H9 (cell line): ENCODE data around the gene KRT85. TPM values are rescaled to one million over a fixed set of nuclear protein-coding genes. Genes with fewer than 3 reads are reported as not detected.

Source experiments
- DNase-seq: peaks from one replicate; pipeline ENCODE4 v3.0.0-alpha.2; 2017
- H2AFZ ChIP-seq: one replicate; pipeline ENCODE4 v1.6.1; 2013; ENCODE audit warnings: mild to moderate bottlenecking, low read length, control low read depth, moderate library complexity
- H2AK5ac ChIP-seq: 2 replicates; pipeline ENCODE4 v1.6.1; 2013; ENCODE audit warnings: low read length, control low read depth, mixed read lengths; ENCODE audit not compliant: insufficient read length
- H2BK120ac ChIP-seq: one replicate; pipeline ENCODE4 v1.6.1; 2013; ENCODE audit warnings: low read depth, mild to moderate bottlenecking, low read length, control low read depth, inconsistent platforms; ENCODE audit not compliant: poor library complexity, severe bottlenecking
- H2BK12ac ChIP-seq: 2 replicates; pipeline ENCODE4 v1.6.1; 2013; ENCODE audit warnings: low read length, control low read depth, mixed read lengths, low read depth; ENCODE audit not compliant: insufficient read length
- H2BK15ac ChIP-seq: 2 replicates; pipeline ENCODE4 v1.6.1; 2013; ENCODE audit warnings: low read depth, low read length, control low read depth
- H2BK20ac ChIP-seq: one replicate; pipeline ENCODE4 v1.6.1; 2013; ENCODE audit warnings: low read depth, mild to moderate bottlenecking, low read length, control low read depth, inconsistent platforms; ENCODE audit not compliant: poor library complexity, severe bottlenecking
- H2BK5ac ChIP-seq: 2 replicates; pipeline ENCODE4 v1.6.1; 2013; ENCODE audit warnings: low read length, control low read depth, mixed read lengths; ENCODE audit not compliant: insufficient read length
- H3K14ac ChIP-seq: 2 replicates; pipeline ENCODE4 v1.6.1; 2013; ENCODE audit warnings: low read length, control low read depth; ENCODE audit not compliant: insufficient read depth
- H3K18ac ChIP-seq: 2 replicates; pipeline ENCODE4 v1.6.1; 2013; ENCODE audit warnings: low read depth, mild to moderate bottlenecking, mixed read lengths, low read length, control low read depth; ENCODE audit not compliant: insufficient read length
- H3K23ac ChIP-seq: 2 replicates; pipeline ENCODE4 v1.6.1; 2013; ENCODE audit warnings: low read length, control low read depth, mixed read lengths, low read depth; ENCODE audit not compliant: insufficient read length
- H3K23me2 ChIP-seq: 2 replicates; pipeline ENCODE4 v1.6.1; 2013; ENCODE audit warnings: low read depth, mild to moderate bottlenecking, mixed read lengths, low read length, control low read depth; ENCODE audit not compliant: insufficient read length, poor library complexity, severe bottlenecking
- H3K27ac ChIP-seq: 2 replicates; pipeline ENCODE4 v1.5.1; 2013; ENCODE audit warnings: low read length, control low read depth, mixed read lengths, low read depth; ENCODE audit not compliant: insufficient read length
- H3K27me3 ChIP-seq: 2 replicates; pipeline ENCODE4 v1.6.1; 2013; ENCODE audit warnings: low read length, control low read depth, inconsistent platforms; ENCODE audit not compliant: insufficient read depth
- H3K4ac ChIP-seq: 2 replicates; pipeline ENCODE4 v1.6.1; 2013; ENCODE audit warnings: low read depth, mild to moderate bottlenecking, control low read depth, inconsistent platforms, low read length, moderate library complexity
- H3K4me1 ChIP-seq: 2 replicates; pipeline ENCODE4 v1.6.1; 2013; ENCODE audit warnings: low read length, control low read depth, inconsistent platforms; ENCODE audit not compliant: insufficient read depth
- H3K4me2 ChIP-seq: 2 replicates; pipeline ENCODE4 v1.6.1; 2013; ENCODE audit warnings: low read length, control low read depth, mixed read lengths; ENCODE audit not compliant: insufficient read length, insufficient read depth
- H3K56ac ChIP-seq: 2 replicates; pipeline ENCODE4 v1.6.1; 2013; ENCODE audit warnings: low read depth, mild to moderate bottlenecking, mixed read lengths, low read length, control low read depth; ENCODE audit not compliant: insufficient read length
- H3K79me1 ChIP-seq: 2 replicates; pipeline ENCODE4 v1.6.1; 2013; ENCODE audit warnings: low read depth, mild to moderate bottlenecking, moderate library complexity, low read length, control low read depth, inconsistent platforms; ENCODE audit not compliant: insufficient read depth, poor library complexity, severe bottlenecking
- H3K79me2 ChIP-seq: 2 replicates; pipeline ENCODE4 v1.6.1; 2013; ENCODE audit warnings: low read length, control low read depth, inconsistent platforms; ENCODE audit not compliant: insufficient read depth
- H3K9ac ChIP-seq: 2 replicates; pipeline ENCODE4 v1.6.1; 2013; ENCODE audit warnings: low read length, control low read depth, mixed read lengths; ENCODE audit not compliant: insufficient read length; ENCODE audit errors: extremely low read depth
- H3K9me3 ChIP-seq: one replicate; pipeline ENCODE4 v1.6.1; 2013; ENCODE audit warnings: low read depth, low read length, inconsistent platforms; ENCODE audit not compliant: control insufficient read depth
- H3T11ph ChIP-seq: one replicate; pipeline ENCODE4 v1.6.1; 2013; ENCODE audit warnings: mild to moderate bottlenecking, low read length, control low read depth, inconsistent platforms
- H4K20me1 ChIP-seq: one replicate; pipeline ENCODE4 v1.6.1; 2013; ENCODE audit not compliant: control insufficient read depth, insufficient read length, insufficient read depth
- H4K5ac ChIP-seq: 2 replicates; pipeline ENCODE4 v1.6.1; 2013; ENCODE audit warnings: low read depth, mild to moderate bottlenecking, mixed read lengths, low read length, control low read depth; ENCODE audit not compliant: insufficient read length
- H4K8ac ChIP-seq: replicated peaks from 2 replicates; pipeline ENCODE4 v1.6.1; 2013; ENCODE audit warnings: low read length, control low read depth, mixed read lengths, low read depth; ENCODE audit not compliant: insufficient read length
- H4K91ac ChIP-seq: 2 replicates; pipeline ENCODE4 v1.6.1; 2013; ENCODE audit warnings: low read depth, mild to moderate bottlenecking, moderate library complexity, mixed read lengths, low read length, control low read depth; ENCODE audit not compliant: insufficient read length
- H3K27ac Mint-ChIP-seq, 3 experiments: 2 replicates in 2 of 3; 3 replicates in 1 of 3; pipeline ENCODE4 v1.8.0; 2020 to 2021; ENCODE audit warnings: mixed read lengths in 3 of 3, mild to moderate bottlenecking in 1 of 3, moderate library complexity in 1 of 3
- H3K27me3 Mint-ChIP-seq: 2 replicates; pipeline ENCODE4 v1.8.0; 2021; ENCODE audit warnings: low read depth, mild to moderate bottlenecking, moderate library complexity, mixed read lengths
- H3K36me3 Mint-ChIP-seq, 3 experiments: 2 replicates in 2 of 3; 3 replicates in 1 of 3; pipeline ENCODE4 v1.8.0; 2020 to 2021; ENCODE audit warnings: low read depth in 3 of 3, mixed read lengths in 3 of 3; ENCODE audit not compliant: insufficient read depth in 1 of 3
- H3K4me1 Mint-ChIP-seq, 2 experiments: 2 replicates each; pipeline ENCODE4 v1.8.0; 2020; ENCODE audit warnings: mixed read lengths in 2 of 2
- H3K4me3 Mint-ChIP-seq, 2 experiments: 2 replicates in 1 of 2; 3 replicates in 1 of 2; pipeline ENCODE4 v1.8.0; 2020 to 2021; ENCODE audit warnings: mild to moderate bottlenecking in 2 of 2, mixed read lengths in 2 of 2, moderate library complexity in 1 of 2
- H3K9me3 Mint-ChIP-seq, 2 experiments: 2 replicates in 1 of 2; 3 replicates in 1 of 2; pipeline ENCODE4 v1.8.0; 2020; ENCODE audit warnings: mild to moderate bottlenecking in 2 of 2, mixed read lengths in 2 of 2, moderate library complexity in 1 of 2
- CTCF ChIP-seq: fragments of 200-600 bp; sonication (generic); conservative IDR thresholded peaks from 3 replicates; pipeline ENCODE4 v1.8.0; 2021; ENCODE audit warnings: antibody characterized with exemption, mild to moderate bottlenecking
- WGBS: extraction: QIAGEN DNeasy Blood & Tissue Kit; methylation state at CpG from one replicate; pipeline ENCODE4 v1.1.7; 2013; ENCODE audit warnings: missing lambda C conversion rate, low lambda C conversion rate, mixed read lengths; ENCODE audit not compliant: insufficient read length; ENCODE audit errors: extremely low coverage; 5-methylcytosine and 5-hydroxymethylcytosine counted together
- total RNA-seq: library from RNA; stranded (reverse); gene quantifications from 2 replicates; pipeline ENCODE4 v1.2.1, GENCODE V29; 2021

Gene KRT85
- total RNA-seq, 1 experiment from 2014 or later, result not detected

GRCh38 chr12:52336641-52337040, 30.6 kb downstream of the KRT85 start:
- H3K27ac Mint-ChIP-seq, result no peak overlapping the region
- no peaks in the 10 kb centered on the region for H4K20me1 ChIP-seq
- no peak for DNase-seq
- no peak overlapping the region for H2BK120ac ChIP-seq
- no peak for TF ChIP-seq CTCF
- no peak overlapping the region for H2BK20ac ChIP-seq
- H3K4me3 Mint-ChIP-seq, result no peak overlapping the region
- no peaks in the 10 kb centered on the region for H3K9me3 Mint-ChIP-seq
- H2BK15ac ChIP-seq, result no peak overlapping the region
- no peak overlapping the region for H2BK12ac ChIP-seq
- no peak overlapping the region for H3K23ac ChIP-seq
- no peak overlapping the region for H4K8ac ChIP-seq
- no peaks in the 10 kb centered on the region for H3K27me3 ChIP-seq
- H3K36me3 Mint-ChIP-seq, result no peaks in the 10 kb centered on the region
- no peaks in the 10 kb centered on the region for H3K9me3 ChIP-seq
- WGBS, result no CpG with 5 or more reads among the region's 2 CpGs
- no peaks in the 10 kb centered on the region for H3K4me1 ChIP-seq
- peaks cover 2% of the 10 kb centered on the region; the same call in 1 of the 2 replicates for H3K27me3 Mint-ChIP-seq
- no peak overlapping the region for H2AFZ ChIP-seq
- no peak overlapping the region for H2BK5ac ChIP-seq
- no peak overlapping the region for H4K91ac ChIP-seq
- no peaks in the 10 kb centered on the region for H3K79me2 ChIP-seq
- no peak overlapping the region for H3T11ph ChIP-seq
- no peak overlapping the region for H3K27ac ChIP-seq
- H3K4me1 Mint-ChIP-seq, result peaks cover 8 to 9% of the 10 kb centered on the region in 2 experiments
- no peak overlapping the region for H3K9ac ChIP-seq
- no peak overlapping the region for H3K4ac ChIP-seq
- H3K18ac ChIP-seq, result no peak overlapping the region
- no peaks in the 10 kb centered on the region for H3K23me2 ChIP-seq
- H3K79me1 ChIP-seq, result no peaks in the 10 kb centered on the region
- H3K4me2 ChIP-seq, result no peak overlapping the region
- no peak overlapping the region for H3K14ac ChIP-seq
- no peak overlapping the region for H4K5ac ChIP-seq
- no peak overlapping the region for H2AK5ac ChIP-seq
- no peak overlapping the region for H3K56ac ChIP-seq
